ENCODE data around the gene AK2. TPM values are rescaled to one million over a fixed set of nuclear protein-coding genes. Genes with fewer than 3 reads are reported as not detected.

The AK2 gene
- total RNA-seq, 1 experiment from 2014 or later = 159 TPM

GRCh38 chr1:33055210-33056008 lies 18.7 kb upstream of the AK2 start:
- H2BK20ac ChIP-seq (ENCODE audit: low read depth, low read length, poor library complexity, severe bottlenecking) = no peak overlapping the region
- no peak overlapping the region for H2BK12ac ChIP-seq (ENCODE audit: insufficient read length, low read depth, low read length)
- WGBS (ENCODE audit: extremely low coverage, insufficient read length, low lambda C conversion rate) = no CpG with 5 or more reads among the region's 12 CpGs
- no peak overlapping the region for H4K91ac ChIP-seq (ENCODE audit: insufficient read length, low read depth, low read length)
- no peak overlapping the region for H2BK15ac ChIP-seq (ENCODE audit: low read depth, low read length)
- H3K9ac ChIP-seq (ENCODE audit: extremely low read depth, insufficient read length, low read length) = no peak overlapping the region
- H3T11ph ChIP-seq (ENCODE audit: low read length) = no peak overlapping the region
- H3K27ac ChIP-seq (ENCODE audit: insufficient read length, low read depth, low read length) = no peak overlapping the region
- H3K79me2 ChIP-seq (ENCODE audit: insufficient read depth, low read length) = no peaks in the 10 kb centered on the region
- H4K8ac ChIP-seq (replicated peaks; ENCODE audit: insufficient read length, low read depth, low read length) = no peak overlapping the region
- H2AK5ac ChIP-seq (ENCODE audit: insufficient read length, low read length) = no peak overlapping the region
- Mint-ChIP-seq H3K36me3 (ENCODE audit: insufficient read depth in 1 of 3, low read depth in 3 of 3) (peaks cover 3 to 9% (median 4%) of the 10 kb centered on the region in 3 experiments), H3K9me3 (peaks cover 11 to 13% of the 10 kb centered on the region in 2 experiments), H3K27me3 (ENCODE audit: low read depth) (peaks cover 6% of the 10 kb centered on the region), H3K27ac (no peak overlapping the region), H3K4me3 (no peak overlapping the region), H3K4me1 (no peaks in the 10 kb centered on the region)
- H3K4me2 ChIP-seq (ENCODE audit: insufficient read depth, insufficient read length, low read length) = no peak overlapping the region
- H3K18ac ChIP-seq (ENCODE audit: insufficient read length, low read depth, low read length) = no peak overlapping the region
- no peaks in the 10 kb centered on the region for H3K9me3 ChIP-seq (ENCODE audit: control insufficient read depth, low read depth, low read length)
- H3K23me2 ChIP-seq (ENCODE audit: insufficient read length, low read depth, low read length, poor library complexity, severe bottlenecking) = no peaks in the 10 kb centered on the region
- H4K5ac ChIP-seq (ENCODE audit: insufficient read length, low read depth, low read length) = no peak overlapping the region
- H2BK120ac ChIP-seq (ENCODE audit: low read depth, low read length, poor library complexity, severe bottlenecking) = no peak overlapping the region
- H2BK5ac ChIP-seq (ENCODE audit: insufficient read length, low read length) = no peak overlapping the region
- no peaks in the 10 kb centered on the region for H3K27me3 ChIP-seq (ENCODE audit: insufficient read depth, low read length)
- no peak overlapping the region for H2AFZ ChIP-seq (ENCODE audit: low read length)
- TF ChIP-seq, protein P1, sequence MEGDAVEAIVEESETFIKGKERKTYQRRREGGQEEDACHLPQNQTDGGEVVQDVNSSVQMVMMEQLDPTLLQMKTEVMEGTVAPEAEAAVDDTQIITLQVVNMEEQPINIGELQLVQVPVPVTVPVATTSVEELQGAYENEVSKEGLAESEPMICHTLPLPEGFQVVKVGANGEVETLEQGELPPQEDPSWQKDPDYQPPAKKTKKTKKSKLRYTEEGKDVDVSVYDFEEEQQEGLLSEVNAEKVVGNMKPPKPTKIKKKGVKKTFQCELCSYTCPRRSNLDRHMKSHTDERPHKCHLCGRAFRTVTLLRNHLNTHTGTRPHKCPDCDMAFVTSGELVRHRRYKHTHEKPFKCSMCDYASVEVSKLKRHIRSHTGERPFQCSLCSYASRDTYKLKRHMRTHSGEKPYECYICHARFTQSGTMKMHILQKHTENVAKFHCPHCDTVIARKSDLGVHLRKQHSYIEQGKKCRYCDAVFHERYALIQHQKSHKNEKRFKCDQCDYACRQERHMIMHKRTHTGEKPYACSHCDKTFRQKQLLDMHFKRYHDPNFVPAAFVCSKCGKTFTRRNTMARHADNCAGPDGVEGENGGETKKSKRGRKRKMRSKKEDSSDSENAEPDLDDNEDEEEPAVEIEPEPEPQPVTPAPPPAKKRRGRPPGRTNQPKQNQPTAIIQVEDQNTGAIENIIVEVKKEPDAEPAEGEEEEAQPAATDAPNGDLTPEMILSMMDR (conservative IDR thresholded peaks at IDR 0.05) = peak; percentile 77
- peak; percentile 81 for DNase-seq
- H3K79me1 ChIP-seq (ENCODE audit: insufficient read depth, low read depth, low read length, poor library complexity, severe bottlenecking) = no peaks in the 10 kb centered on the region
- no peak overlapping the region for H3K23ac ChIP-seq (ENCODE audit: insufficient read length, low read depth, low read length)
- no peak overlapping the region for H3K56ac ChIP-seq (ENCODE audit: insufficient read length, low read depth, low read length)
- no peaks in the 10 kb centered on the region for H3K4me1 ChIP-seq (ENCODE audit: insufficient read depth, low read length)
- H3K14ac ChIP-seq (ENCODE audit: insufficient read depth, low read length) = no peak overlapping the region
- no peaks in the 10 kb centered on the region for H4K20me1 ChIP-seq (ENCODE audit: control insufficient read depth, insufficient read depth, insufficient read length)
- H3K4ac ChIP-seq (ENCODE audit: low read depth, low read length) = no peak overlapping the region
